ENCODE measurements around the gene ITPK1. TPM values are rescaled to one million over a fixed set of nuclear protein-coding genes. Genes with fewer than 3 reads are reported as not detected.

ITPK1 gene
- total and polyA plus RNA-seq, 10 of the 15 experiments (the other 5 are each of a cell fraction or from before 2014, with no cell fraction given): 1.3 to 73.2 (median 27.0) TPM

DNA sequence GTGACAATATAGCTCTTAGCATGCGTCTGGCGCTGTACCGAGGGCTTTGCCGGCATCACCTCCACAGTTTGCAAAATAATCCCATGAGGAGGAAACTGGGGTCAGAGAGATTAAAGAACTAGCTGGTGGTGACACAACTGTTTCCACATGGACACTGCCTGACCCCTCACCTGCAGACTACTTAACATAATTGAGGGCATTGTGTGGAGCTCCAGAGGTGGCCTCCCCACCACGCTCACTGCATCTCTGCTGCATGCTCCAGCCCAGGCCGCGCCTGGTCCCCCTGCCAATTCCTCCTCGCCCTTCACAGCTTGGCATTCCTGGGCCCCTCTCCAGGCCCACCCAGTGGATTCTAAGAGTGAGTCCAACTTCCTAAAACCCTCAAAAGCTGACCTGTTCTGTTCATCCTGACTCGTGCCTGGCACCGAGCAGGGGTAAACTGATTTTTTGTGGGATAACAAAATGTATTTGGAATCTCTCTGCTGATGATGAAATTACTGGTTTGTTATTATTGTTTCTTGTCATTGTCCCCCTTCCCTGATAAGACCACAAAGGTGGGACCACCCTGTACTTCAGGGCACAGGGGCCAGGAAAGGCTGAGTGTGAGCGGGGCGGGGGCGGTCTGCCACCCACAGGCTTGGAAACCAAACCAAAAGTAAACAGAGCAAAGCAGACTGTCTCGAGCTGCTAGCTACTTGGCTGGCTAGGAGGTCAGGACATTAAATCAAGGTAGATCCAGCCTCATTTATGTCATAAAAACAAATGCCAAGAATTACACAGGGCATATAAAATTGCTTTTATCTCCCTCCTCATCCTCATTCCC lies 152.2 kb downstream of the ITPK1 start (continued):
- TF ChIP-seq ZNF592 (IDR thresholded peaks at IDR 0.05) (no peak), USF1 (IDR thresholded peaks at IDR 0.05; ENCODE audit: borderline replicate concordance, extremely low read length, insufficient read depth, low read depth, low read length) (no peak), RELA (IDR thresholded peaks at IDR 0.05; ENCODE audit: borderline replicate concordance, partially characterized antibody) (no peak), MTA3 (IDR thresholded peaks at IDR 0.05; ENCODE audit: borderline replicate concordance, low read length) (no peak)
- TF ChIP-seq, protein P1, sequence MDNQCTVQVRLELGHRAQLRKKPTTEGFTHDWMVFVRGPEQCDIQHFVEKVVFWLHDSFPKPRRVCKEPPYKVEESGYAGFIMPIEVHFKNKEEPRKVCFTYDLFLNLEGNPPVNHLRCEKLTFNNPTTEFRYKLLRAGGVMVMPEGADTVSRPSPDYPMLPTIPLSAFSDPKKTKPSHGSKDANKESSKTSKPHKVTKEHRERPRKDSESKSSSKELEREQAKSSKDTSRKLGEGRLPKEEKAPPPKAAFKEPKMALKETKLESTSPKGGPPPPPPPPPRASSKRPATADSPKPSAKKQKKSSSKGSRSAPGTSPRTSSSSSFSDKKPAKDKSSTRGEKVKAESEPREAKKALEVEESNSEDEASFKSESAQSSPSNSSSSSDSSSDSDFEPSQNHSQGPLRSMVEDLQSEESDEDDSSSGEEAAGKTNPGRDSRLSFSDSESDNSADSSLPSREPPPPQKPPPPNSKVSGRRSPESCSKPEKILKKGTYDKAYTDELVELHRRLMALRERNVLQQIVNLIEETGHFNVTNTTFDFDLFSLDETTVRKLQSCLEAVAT (IDR thresholded peaks at IDR 0.05): no peak
- TF ChIP-seq, protein P2, sequence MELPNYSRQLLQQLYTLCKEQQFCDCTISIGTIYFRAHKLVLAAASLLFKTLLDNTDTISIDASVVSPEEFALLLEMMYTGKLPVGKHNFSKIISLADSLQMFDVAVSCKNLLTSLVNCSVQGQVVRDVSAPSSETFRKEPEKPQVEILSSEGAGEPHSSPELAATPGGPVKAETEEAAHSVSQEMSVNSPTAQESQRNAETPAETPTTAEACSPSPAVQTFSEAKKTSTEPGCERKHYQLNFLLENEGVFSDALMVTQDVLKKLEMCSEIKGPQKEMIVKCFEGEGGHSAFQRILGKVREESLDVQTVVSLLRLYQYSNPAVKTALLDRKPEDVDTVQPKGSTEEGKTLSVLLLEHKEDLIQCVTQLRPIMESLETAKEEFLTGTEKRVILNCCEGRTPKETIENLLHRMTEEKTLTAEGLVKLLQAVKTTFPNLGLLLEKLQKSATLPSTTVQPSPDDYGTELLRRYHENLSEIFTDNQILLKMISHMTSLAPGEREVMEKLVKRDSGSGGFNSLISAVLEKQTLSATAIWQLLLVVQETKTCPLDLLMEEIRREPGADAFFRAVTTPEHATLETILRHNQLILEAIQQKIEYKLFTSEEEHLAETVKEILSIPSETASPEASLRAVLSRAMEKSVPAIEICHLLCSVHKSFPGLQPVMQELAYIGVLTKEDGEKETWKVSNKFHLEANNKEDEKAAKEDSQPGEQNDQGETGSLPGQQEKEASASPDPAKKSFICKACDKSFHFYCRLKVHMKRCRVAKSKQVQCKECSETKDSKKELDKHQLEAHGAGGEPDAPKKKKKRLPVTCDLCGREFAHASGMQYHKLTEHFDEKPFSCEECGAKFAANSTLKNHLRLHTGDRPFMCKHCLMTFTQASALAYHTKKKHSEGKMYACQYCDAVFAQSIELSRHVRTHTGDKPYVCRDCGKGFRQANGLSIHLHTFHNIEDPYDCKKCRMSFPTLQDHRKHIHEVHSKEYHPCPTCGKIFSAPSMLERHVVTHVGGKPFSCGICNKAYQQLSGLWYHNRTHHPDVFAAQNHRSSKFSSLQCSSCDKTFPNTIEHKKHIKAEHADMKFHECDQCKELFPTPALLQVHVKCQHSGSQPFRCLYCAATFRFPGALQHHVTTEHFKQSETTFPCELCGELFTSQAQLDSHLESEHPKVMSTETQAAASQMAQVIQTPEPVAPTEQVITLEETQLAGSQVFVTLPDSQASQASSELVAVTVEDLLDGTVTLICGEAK (IDR thresholded peaks at IDR 0.05; ENCODE audit: borderline replicate concordance): no peak

All from GM12878 (cell line).